Central memory CD8-positive, alpha-beta T cell (primary cell): ENCODE results near the gene SLITRK5.

Experiments used
- ATAC-seq: fragments of 150-1000 bp; cut with Tn5 transposase; replicated peaks from 2 replicates; pipeline ENCODE4 v1.10.0; 2022; ENCODE audit warnings: mild to moderate bottlenecking, moderate FRiP score, moderate number of reproducible peaks; ENCODE audit not compliant: poor library complexity, severe bottlenecking; ENCODE audit errors: extremely low read depth
- DNase-seq, 2 donors: peaks; one replicate each; pipeline ENCODE4 v3.0.0; 2021; ENCODE audit warnings: low spot score in 2 of 2
- H3K27ac Mint-ChIP-seq: one replicate; pipeline ENCODE4 v1.8.0; 2022; ENCODE audit warnings: low read depth, mild to moderate bottlenecking, moderate library complexity, mixed read lengths
- H3K27me3 Mint-ChIP-seq: one replicate; pipeline ENCODE4 v1.8.0; 2022; ENCODE audit warnings: mixed read lengths
- H3K36me3 Mint-ChIP-seq: one replicate; pipeline ENCODE4 v1.8.0; 2022; ENCODE audit warnings: mild to moderate bottlenecking, moderate library complexity, mixed read lengths; ENCODE audit not compliant: insufficient read depth
- H3K4me1 Mint-ChIP-seq: one replicate; pipeline ENCODE4 v1.8.0; 2022; ENCODE audit warnings: mixed read lengths
- H3K4me3 Mint-ChIP-seq: one replicate; pipeline ENCODE4 v1.8.0; 2022; ENCODE audit warnings: mild to moderate bottlenecking, moderate library complexity, mixed read lengths
- H3K9me3 Mint-ChIP-seq: one replicate; pipeline ENCODE4 v1.8.0; 2022; ENCODE audit warnings: mixed read lengths

The SLITRK5 gene, protein sequence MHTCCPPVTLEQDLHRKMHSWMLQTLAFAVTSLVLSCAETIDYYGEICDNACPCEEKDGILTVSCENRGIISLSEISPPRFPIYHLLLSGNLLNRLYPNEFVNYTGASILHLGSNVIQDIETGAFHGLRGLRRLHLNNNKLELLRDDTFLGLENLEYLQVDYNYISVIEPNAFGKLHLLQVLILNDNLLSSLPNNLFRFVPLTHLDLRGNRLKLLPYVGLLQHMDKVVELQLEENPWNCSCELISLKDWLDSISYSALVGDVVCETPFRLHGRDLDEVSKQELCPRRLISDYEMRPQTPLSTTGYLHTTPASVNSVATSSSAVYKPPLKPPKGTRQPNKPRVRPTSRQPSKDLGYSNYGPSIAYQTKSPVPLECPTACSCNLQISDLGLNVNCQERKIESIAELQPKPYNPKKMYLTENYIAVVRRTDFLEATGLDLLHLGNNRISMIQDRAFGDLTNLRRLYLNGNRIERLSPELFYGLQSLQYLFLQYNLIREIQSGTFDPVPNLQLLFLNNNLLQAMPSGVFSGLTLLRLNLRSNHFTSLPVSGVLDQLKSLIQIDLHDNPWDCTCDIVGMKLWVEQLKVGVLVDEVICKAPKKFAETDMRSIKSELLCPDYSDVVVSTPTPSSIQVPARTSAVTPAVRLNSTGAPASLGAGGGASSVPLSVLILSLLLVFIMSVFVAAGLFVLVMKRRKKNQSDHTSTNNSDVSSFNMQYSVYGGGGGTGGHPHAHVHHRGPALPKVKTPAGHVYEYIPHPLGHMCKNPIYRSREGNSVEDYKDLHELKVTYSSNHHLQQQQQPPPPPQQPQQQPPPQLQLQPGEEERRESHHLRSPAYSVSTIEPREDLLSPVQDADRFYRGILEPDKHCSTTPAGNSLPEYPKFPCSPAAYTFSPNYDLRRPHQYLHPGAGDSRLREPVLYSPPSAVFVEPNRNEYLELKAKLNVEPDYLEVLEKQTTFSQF

DNA sequence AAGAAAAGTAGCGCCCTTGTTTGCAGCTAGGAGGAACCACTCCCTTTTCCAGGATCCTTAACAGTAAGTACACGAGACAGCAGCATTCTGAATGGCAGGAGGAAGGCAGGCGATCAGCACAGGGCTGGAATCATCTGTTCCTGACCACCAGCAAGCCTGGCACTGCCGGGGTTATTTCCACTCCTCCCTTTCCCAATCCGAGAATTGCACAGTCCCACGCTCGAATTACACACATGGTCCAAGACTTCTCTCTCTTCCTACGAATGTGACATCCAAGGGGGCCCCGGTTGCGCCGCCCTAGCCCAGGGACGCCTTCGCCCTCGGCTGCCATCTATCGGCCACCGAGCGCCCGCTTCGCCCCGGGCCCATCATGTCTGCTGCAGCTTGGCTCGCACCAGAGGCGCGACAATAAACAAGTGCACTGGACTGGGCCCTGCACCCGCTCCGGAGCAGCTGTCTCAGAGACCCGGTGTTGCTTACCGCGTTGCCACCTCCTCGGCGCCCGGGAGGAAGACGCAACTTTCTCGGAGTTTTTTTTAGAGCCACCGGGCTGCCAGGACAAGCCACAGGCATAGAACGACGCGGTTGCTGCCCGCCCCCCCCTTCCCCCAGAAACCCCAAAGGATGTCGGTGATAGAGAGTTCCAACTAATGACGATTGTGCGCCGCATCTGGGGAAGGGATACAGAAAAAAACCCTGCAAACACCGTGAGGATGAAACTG, at the start of gene SLITRK5:
TSS of gene SLITRK5 (plus strand) at position 341 of the 722 bp plus-strand sequence. CDS start 4,018 bp downstream, outside the sequence.
- Mint-ChIP-seq H3K36me3 (peaks cover 3% of the 10 kb centered on the region), H3K27me3 (peaks cover 34% of the 10 kb centered on the region), H3K4me1 (peaks cover 5% of the 10 kb centered on the region), H3K9me3 (peaks cover 6% of the 10 kb centered on the region), H3K27ac (no peak within 1 kb of the TSS), H3K4me3 (peak within 1 kb of the TSS; percentile 70)
- ATAC-seq, result peak; percentile 42
- DNase-seq, result no peak

DNA sequence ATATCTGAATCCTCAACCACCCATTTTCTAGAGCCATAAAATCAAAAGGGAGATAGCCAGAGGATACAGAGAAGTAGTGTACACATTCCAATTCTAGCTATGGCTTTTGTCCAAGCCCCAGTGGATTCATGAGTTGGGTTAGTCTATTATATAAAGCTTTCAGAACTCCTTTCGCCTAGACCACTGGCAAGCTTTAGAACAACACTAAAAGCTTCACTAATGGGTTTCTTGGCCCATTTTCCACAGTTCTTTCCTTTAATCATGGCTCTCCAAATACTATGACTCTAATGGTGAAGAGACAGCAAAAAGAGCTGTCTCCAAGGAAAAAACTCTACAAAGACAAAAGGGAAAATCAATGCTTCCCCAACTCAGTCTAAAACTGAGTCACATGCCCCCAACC, 48.2 kb upstream of the SLITRK5 start:
- no peaks in the 10 kb centered on the region for H3K4me1 Mint-ChIP-seq
- ATAC-seq (no peak), DNase-seq (no peak)
- no peak overlapping the region for H3K4me3 Mint-ChIP-seq
- H3K27me3 Mint-ChIP-seq, result no peaks in the 10 kb centered on the region
- H3K9me3 Mint-ChIP-seq, result peaks cover 13% of the 10 kb centered on the region
- H3K27ac Mint-ChIP-seq, result no peak overlapping the region
- H3K36me3 Mint-ChIP-seq, result no peaks in the 10 kb centered on the region

DNA sequence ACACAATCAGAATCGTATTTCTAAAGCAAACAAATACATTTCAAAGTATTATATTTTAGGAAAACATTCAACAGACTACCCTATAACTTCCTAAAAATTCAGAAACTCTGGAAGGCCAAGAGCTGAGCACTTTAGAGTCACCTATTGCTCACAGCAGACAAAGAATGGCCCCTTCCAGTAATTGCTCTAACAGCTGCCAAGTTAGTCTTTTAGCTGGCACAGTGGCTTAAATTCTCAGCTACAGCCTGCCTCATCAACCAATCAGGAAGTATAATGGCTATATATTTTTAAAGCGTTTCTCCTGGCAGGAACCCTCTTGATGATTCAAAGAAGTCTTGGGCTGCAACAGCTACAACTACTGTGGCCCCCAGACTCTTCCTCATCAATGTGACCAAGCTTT, 14.9 kb upstream of the SLITRK5 start:
- Mint-ChIP-seq H3K4me3 (no peak overlapping the region), H3K9me3 (peaks cover 5% of the 10 kb centered on the region), H3K4me1 (no peaks in the 10 kb centered on the region), H3K27ac (no peak overlapping the region), H3K27me3 (no peaks in the 10 kb centered on the region), H3K36me3 (no peaks in the 10 kb centered on the region)
- DNase-seq, result no peak
- ATAC-seq, result no peak

DNA sequence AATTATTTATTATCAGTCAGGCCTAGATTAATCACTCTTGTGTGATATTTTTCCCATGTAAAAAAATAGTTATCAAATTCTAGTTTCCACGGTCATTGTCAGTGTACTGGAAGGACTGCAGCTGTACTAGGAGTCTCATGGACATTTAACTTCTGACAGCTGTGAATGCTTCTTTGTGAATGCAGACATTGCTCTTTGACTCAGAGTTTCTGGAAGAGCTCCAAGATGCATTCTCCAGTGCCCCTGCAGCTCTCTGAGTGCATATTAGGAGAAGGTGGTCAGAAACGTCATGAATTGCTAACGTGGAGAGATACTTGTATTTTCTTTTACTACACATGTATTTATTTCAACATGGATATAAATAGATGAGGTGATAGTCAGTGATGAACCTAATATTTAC, 9.7 kb upstream of the SLITRK5 start:
- ATAC-seq (no peak), DNase-seq (no peak)
- H3K27ac Mint-ChIP-seq, result no peak overlapping the region
- H3K9me3 Mint-ChIP-seq, result no peaks in the 10 kb centered on the region
- H3K4me1 Mint-ChIP-seq, result no peaks in the 10 kb centered on the region
- no peaks in the 10 kb centered on the region for H3K27me3 Mint-ChIP-seq
- no peaks in the 10 kb centered on the region for H3K36me3 Mint-ChIP-seq
- H3K4me3 Mint-ChIP-seq, result no peak overlapping the region

DNA sequence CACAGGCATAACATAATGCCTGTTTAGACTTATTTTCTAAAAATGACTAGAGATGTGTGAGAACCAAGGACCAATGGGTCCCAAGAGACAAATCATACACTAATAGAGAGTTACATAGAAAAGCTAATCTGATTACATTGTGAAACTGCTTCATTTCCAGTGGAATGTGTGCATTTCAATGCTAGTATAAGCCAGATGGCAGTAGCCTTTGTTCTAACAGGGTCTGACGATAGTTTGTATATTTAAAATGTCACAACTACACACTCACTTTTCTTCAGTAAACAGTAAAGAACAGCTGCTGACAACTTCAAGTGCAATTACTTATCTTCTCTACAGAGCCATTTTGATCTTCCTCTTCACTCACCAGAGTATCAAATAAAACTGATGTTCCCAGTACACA, 4.3 kb upstream of the SLITRK5 start:
- ATAC-seq (no peak), DNase-seq (no peak)
- no peak overlapping the region for H3K4me3 Mint-ChIP-seq
- H3K27me3 Mint-ChIP-seq, result peaks cover 8% of the 10 kb centered on the region
- no peaks in the 10 kb centered on the region for H3K9me3 Mint-ChIP-seq
- H3K27ac Mint-ChIP-seq, result no peak overlapping the region
- H3K4me1 Mint-ChIP-seq, result peaks cover 5% of the 10 kb centered on the region
- H3K36me3 Mint-ChIP-seq, result peaks cover 2% of the 10 kb centered on the region

DNA sequence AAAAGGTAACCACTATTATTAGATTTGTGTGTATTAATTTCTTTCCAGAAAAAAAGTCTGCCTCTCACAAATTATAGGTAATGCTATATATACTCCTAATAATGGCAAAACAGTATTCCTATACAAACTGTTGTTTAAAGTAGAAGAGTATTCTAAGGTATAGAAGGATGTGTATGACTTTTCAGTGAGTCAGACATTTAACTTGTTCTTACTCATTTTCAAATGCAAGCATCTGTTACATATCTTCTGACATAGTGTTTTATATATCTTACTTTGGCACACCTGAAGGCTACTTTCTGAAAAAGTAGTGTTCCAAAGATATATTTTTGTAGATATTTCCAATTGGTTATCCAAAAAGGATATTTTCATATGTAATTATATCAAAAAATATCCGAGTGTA, 3.5 kb upstream of the SLITRK5 start:
- H3K27ac Mint-ChIP-seq, result no peak overlapping the region
- H3K4me1 Mint-ChIP-seq, result peaks cover 5% of the 10 kb centered on the region

DNA sequence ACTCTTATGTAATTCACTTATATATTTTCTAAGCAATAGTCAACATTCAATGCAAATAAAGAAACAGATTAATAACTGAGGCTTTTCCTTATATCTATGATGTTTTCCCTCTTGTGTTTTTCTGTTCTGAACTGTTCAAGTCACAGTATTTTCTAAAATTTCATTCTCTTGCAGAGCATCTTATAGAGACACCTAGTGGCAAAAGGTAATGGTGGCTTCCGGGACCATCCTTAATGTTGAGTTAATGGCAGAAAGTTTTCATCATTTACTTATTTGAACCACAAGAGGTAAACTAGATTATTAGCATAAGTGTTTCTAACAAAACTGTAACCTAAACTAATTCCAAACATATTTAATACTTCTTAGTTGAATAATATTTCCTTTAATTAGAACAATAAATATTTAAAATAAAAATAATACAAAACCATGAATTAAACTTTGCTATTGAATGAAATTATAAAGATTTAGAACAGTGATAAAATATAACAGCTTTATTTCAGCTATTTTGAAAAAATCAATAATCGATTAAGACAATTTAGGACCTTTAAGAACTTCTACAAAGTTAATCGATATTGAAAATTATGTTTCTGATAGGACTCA, 1.7 kb upstream of the SLITRK5 start:
- Mint-ChIP-seq H3K27me3 (peaks cover 33% of the 10 kb centered on the region), H3K9me3 (peaks cover 6% of the 10 kb centered on the region), H3K4me1 (peaks cover 5% of the 10 kb centered on the region), H3K4me3 (no peak overlapping the region), H3K36me3 (peaks cover 3% of the 10 kb centered on the region), H3K27ac (no peak overlapping the region)
- ATAC-seq (no peak), DNase-seq (no peak)

More for the DNA sequence above, 3.5 kb upstream of the SLITRK5 start:
- DNase-seq (no peak), ATAC-seq (no peak)
- no peak overlapping the region for H3K4me3 Mint-ChIP-seq
- peaks cover 15% of the 10 kb centered on the region for H3K27me3 Mint-ChIP-seq
- H3K9me3 Mint-ChIP-seq, result peaks cover 3% of the 10 kb centered on the region
- H3K36me3 Mint-ChIP-seq, result peaks cover 2% of the 10 kb centered on the region

DNA sequence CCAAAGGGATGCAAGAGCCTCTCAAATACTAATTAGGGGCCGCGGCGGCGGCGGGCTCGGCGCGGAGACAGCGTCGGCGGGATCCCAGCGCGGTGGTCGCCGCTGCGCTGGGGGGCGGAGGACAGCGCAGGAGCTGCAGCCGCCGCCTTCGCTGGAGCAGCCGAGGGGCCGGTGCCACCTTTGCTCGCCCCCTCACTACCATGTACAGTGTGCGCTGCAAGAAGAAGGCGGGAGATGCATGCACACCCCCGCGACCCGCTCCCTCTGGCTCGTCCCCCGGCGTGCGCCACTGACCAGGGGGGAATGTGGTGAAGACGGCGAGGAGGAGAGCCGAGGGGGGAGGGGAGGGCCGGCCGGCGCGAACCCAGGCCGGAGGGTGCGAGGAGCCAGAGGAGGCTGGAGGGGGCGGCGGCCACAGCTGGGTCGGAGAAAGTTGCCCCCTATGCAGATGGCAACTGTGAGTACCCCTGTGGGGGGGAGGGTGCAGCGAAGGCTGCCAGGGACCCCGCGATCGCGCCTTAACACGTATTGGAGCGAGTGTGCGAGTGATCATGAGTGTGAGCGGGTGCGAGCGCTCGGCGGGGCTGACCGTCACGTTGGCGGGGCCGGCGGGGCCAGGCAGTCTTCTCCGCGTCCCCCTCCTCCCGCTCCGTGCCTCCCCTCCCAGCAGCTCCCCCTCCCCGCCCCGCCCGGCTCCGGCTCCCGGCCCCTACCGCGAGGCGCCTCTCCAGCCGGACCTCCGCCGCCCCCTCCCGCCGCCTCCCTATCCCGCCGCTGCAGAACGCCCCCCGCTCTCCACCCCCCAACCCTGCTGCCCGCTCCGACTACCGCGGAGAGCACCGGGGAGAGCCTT, 808 bp downstream of the SLITRK5 start:
- H3K36me3 Mint-ChIP-seq, result peaks cover 3% of the 10 kb centered on the region
- H3K4me3 Mint-ChIP-seq, result peak overlapping the region; percentile 70
- no peak for DNase-seq
- no peak overlapping the region for H3K27ac Mint-ChIP-seq
- H3K9me3 Mint-ChIP-seq, result peaks cover 6% of the 10 kb centered on the region
- peaks cover 5% of the 10 kb centered on the region for H3K4me1 Mint-ChIP-seq
- peaks cover 34% of the 10 kb centered on the region for H3K27me3 Mint-ChIP-seq
- ATAC-seq, result no peak

DNA sequence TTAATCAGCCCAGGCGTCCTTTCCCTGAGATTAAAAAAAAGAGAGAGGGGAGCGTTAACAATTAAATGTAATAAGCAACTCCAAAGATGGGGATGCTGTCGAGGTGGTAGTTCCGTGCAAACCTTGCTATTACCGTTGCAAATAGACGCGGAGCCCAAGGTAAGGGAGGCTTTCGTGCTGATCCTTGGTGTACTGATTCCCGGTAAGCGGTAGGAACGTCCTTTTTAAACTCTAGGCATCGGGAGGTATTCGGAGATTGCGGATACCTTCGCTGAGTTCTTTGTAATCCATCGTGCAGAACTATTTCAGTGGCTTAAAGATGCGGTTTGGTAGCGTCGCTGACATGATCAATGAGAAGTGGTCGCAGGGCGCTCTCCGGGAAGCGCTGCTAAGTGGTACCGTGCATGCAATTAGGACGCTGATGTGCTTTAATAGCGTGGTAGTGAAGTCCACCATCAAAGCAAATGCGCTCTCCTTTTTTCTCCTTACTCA, 3.1 kb downstream of the SLITRK5 start:
- Mint-ChIP-seq H3K4me1 (peaks cover 12% of the 10 kb centered on the region), H3K27me3 (peaks cover 34% of the 10 kb centered on the region), H3K9me3 (peaks cover 6% of the 10 kb centered on the region), H3K36me3 (peaks cover 3% of the 10 kb centered on the region), H3K27ac (no peak overlapping the region), H3K4me3 (no peak overlapping the region)
- ATAC-seq (no peak), DNase-seq (no peak)

DNA sequence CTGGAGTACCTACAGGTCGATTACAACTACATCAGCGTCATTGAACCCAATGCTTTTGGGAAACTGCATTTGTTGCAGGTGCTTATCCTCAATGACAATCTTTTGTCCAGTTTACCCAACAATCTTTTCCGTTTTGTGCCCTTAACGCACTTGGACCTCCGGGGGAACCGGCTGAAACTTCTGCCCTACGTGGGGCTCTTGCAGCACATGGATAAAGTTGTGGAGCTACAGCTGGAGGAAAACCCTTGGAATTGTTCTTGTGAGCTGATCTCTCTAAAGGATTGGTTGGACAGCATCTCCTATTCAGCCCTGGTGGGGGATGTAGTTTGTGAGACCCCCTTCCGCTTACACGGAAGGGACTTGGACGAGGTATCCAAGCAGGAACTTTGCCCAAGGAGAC, 4.7 kb downstream of the SLITRK5 start:
- Mint-ChIP-seq H3K4me1 (peaks cover 12% of the 10 kb centered on the region), H3K27me3 (peaks cover 34% of the 10 kb centered on the region), H3K36me3 (peaks cover 3% of the 10 kb centered on the region), H3K27ac (no peak overlapping the region), H3K4me3 (no peak overlapping the region), H3K9me3 (peaks cover 6% of the 10 kb centered on the region)
- DNase-seq, result no peak
- ATAC-seq, result no peak

DNA sequence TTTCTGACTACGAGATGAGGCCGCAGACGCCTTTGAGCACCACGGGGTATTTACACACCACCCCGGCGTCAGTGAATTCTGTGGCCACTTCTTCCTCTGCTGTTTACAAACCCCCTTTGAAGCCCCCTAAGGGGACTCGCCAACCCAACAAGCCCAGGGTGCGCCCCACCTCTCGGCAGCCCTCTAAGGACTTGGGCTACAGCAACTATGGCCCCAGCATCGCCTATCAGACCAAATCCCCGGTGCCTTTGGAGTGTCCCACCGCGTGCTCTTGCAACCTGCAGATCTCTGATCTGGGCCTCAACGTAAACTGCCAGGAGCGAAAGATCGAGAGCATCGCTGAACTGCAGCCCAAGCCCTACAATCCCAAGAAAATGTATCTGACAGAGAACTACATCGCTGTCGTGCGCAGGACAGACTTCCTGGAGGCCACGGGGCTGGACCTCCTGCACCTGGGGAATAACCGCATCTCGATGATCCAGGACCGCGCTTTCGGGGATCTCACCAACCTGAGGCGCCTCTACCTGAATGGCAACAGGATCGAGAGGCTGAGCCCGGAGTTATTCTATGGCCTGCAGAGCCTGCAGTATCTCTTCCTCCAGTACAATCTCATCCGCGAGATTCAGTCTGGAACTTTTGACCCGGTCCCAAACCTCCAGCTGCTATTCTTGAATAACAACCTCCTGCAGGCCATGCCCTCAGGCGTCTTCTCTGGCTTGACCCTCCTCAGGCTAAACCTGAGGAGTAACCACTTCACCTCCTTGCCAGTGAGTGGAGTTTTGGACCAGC, 5.3 kb downstream of the SLITRK5 start:
- Mint-ChIP-seq H3K36me3 (peaks cover 2% of the 10 kb centered on the region), H3K9me3 (peaks cover 6% of the 10 kb centered on the region), H3K4me1 (peaks cover 10% of the 10 kb centered on the region), H3K27ac (no peak overlapping the region), H3K27me3 (peaks cover 30% of the 10 kb centered on the region), H3K4me3 (no peak overlapping the region)
- no peak for DNase-seq
- no peak for ATAC-seq
